Measurements from ENCODE around the gene FAM83E.

DNA sequence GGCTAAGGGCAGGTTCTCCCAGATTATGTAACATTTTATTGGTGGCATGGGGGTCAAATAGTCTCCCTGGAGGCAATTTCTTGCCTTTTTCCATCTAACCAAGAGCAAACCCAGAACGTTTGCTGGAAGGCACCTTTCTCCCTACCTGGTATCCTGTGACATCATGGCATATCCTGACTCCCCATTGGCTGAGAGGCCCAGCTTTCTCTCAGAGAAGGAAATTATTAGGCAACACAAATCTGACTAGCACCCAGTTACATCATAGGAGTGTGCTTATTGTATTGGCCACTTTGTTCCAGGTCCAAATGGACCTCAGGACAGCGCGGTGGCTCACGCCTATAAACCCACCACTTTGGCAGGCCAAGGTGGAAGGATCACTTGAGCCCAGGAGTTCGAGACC lies 44.9 kb upstream of the FAM83E start:
- TF ChIP-seq POLR2AphosphoS5 (IDR thresholded peaks at IDR 0.05; ENCODE audit: low read depth, low read length) (no peak), POLR2A (IDR thresholded peaks at IDR 0.05; ENCODE audit: low read depth, low read length) (no peak)

Measured in GM12892 (cell line).